Muscle of arm (tissue), 12 donors: ENCODE results near the gene VWF. TPM values are rescaled to one million over a fixed set of nuclear protein-coding genes. Genes with fewer than 3 reads are reported as not detected.

Experiments used
- DNase-seq: peaks from one replicate; pipeline ENCODE4 v3.0.0-alpha.2; 2013
- polyA plus RNA-seq, 12 donors: library from polyadenylated mRNA; unstranded; fragments of 120-200 nt; gene quantifications; one replicate each; pipeline ENCODE4 v1.2.1, GENCODE V29; 2013; ENCODE audit not compliant: insufficient read length in 12 of 12

Gene VWF
- polyA plus RNA-seq, 12 donors, result 49.1 to 67.9 (median 58.1) TPM; not detected in 1

DNA sequence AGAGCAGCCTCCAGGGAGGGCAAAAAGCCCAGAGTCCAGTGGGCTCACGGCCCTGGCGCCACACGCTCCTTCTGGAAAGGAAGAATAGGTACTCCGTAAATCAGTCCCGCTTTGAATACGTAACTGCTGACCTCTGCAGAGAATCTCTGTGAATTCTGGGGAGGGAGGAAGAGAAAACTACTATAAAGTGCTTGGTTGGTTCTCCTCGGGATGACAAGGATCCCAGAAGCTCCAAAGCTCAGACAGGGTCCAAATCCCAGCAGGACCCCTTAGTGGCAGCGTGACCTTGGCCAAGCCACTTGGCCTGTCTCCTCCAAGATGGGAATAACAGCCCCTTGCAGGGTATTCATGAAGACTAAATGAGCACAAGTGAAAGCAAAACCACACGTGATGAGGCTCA lies 211.1 kb downstream of the VWF start:
- no peak for DNase-seq

DNA sequence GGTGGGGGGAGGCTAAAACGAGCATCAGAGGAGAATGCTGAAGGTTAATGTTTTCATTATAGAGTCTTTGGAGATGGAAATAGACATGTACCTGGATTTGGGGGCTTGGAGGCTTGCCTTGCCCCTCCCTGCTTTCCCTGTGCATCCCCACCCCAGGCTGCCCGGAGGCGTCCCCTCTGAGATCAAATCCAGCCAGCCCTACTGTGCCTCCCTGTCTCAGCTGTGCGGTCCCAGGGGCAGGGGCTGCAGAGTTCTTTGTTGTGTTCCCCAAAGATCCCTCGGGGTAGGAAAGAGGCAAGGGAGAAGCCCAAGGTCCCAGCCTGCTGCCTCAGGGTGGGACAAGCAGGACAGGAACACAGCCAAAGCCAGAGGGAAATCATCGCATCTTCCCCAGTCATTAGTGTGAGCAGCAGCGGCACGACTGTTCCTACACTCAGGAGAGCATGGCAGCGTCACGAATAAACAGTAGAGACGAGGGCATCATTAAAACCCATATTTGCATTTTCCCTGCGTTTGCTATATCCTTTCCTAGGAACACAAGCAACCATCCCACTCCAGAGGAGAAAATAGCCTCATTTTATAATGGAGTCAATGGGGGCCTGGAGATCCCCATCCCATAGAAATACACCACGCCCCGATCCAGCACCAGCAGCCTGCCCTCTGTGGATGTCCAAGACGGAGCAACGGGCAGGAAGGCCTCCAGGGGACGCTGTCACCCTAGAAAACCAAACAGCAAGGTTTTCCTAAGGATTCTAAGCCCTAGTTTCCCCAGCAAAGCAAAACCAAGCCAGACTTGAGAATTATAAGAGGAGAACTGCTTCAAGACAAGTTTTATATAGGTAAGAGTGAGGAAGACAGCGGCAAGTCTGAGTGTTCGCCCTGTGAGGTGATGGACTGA lies 211.8 kb downstream of the VWF start:
- DNase-seq, result no peak

DNA sequence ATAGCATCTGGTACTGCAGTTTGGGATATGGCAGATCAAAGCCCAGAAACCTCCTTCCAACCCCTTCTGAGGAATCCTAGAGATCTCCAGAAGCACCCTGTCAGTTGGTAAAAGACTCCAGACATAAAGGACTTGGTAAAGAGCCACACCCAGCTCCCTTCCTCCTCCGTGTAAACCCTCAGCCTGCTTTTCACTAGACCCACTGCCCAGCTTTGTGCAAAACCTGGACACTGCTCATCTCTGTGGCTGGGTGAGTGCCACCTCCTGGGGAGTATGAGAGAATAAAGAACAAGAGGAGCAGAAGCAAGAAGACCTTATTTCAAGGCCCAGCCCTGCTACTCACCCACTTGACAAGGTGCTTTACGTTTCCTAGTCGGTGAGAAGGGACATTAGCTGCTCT lies 212.5 kb downstream of the VWF start:
- no peak for DNase-seq

DNA sequence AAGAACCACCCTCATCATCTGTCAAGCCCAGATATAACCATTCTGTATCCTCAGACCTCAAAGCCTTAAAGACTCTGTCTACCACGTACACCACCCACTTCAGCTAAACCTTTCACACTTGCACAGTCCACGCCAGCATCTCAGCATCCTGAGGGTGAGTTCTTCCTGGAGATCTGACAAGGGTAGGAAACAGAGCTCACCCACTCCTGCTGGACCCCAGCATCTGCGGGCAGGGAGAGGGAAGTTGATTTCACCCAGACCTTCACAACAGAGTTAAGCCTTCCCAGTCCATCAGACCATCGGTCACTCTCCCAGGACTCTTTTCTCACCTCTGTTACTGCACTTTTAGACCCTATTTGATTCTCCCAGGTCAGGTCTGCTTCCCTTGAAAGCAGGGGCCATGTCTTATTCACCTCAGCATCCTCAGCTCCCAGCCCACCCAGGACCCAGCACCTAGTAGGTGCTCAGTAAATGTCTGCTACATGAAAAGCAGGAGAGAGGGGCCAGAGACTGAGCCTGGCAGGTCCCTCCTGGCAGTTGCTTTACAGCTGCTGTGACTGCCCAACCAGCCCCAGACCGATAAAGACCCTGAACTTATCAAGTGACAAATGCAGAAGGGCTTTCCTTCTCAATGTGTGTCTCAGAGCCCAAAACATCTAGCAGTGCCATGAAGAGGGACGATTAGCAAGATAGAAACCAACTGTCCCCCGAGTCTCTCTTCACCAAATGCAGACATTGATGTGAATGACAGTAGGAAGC lies 213.5 kb downstream of the VWF start:
- no peak for DNase-seq

DNA sequence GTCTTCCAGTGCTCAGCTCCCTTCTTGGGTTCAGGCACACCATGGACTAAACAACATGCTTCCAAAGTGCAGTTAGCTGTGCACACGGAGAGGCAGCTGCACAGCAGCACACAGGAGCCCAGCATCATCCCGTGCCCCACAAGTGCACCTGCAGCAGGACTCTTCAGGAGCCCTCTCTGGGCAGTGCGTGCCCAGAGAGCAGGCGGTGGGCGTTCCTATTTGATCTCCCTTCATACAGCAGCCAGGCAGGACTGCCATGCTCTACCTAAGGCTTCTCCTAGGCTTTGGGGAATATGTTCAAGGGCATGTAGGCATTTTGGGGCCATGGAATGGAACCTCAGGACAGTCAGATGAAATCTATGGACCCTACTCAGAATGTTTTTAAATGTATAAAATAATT lies 214.9 kb downstream of the VWF start:
- no peak for DNase-seq

DNA sequence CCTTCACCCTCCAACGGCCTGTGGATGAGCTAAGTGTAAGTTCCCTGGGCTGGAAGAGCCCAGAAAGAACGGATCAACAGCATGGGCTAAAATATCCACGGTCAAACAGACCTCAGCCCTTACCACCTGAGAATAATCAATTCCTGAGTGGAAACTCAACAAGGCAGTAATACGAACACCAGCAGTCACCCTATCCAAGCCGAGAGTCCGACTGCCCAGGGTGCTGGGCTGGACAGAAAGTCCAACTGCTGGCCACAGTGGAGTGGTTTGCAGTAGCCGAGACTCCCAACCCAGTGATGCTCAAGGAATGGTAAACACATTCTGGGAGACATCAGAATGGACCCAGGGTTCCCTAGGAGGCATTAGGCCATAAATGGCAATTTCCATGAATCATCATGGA lies 216.2 kb downstream of the VWF start:
- no peak for DNase-seq

DNA sequence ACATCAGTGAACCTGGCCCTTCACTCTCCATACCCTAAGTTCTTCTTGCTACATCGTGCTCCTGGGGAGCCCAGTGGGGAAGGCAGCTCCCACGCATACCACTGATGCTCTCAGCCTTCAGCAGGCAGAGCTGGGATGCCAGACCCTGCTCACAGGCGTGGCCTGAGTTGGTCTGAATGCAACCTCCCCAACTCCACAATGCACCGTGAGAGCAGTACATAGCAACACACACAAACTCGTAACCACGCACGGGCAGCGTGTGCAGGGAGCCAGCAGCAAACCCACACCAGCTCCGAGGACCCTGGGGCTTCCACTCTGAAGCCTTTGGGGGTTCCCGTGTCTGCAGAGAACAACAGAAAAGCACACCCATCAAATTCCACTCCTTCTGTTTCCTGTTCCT lies 216.7 kb downstream of the VWF start:
- DNase-seq, result no peak

DNA sequence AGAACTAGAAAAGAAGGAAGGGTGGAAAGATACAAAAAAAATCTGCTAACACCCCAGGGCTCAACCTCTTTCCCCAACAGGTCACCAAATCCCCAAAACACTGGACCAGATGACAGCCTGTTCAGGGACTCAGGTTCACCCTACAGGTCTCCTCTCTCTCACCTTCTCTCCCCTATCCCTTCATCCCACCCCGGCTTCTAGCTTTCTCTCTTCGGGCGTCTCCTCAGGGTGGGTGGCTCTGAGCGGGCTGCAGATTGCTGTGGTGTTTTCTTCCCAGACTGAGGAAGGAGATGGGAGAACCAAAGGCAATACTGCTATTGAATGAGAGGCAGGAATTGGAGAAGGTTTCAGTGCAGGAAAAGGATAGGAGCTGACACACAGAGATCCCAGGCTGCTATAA lies 218.7 kb downstream of the VWF start:
- no peak for DNase-seq

DNA sequence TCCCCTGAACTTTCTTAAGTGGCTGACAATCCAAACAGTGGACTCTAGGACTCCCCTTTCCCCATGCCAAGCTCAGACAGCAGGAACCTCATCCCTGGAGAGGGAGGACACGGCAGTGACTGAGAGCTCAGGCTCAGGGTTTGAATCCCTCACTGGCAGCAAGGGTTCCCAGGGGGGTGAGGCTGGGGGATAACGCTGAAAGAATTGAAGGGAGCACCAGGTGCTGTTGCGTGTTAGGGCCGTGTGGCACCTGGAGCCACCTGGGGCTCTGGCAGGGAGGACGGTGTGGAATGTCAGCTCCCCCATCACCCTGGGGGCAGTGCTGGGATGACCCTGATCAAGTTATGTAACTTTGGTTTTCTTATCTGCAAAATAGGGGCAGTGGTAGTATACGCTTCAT lies 219.5 kb downstream of the VWF start:
- DNase-seq, result no peak

DNA sequence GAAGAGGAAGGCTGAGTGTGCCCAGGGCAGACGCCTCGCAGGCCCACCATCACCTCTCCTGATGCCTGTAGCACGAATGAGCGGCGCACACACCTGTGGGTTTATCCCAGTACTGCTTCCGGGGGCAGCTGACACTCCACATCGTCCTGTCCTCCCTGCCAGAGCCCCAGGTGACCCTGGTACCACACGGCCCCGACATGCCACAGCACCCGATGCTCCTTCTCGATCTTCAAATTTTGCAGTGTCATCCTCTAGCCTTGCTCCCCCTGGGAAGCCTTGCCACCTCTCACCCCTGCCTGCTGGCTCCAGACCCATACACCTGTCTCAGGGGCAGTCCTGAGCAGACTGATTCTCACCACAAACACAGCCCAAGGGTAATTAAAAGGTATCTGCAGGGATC lies 220.0 kb downstream of the VWF start:
- DNase-seq, result no peak

DNA sequence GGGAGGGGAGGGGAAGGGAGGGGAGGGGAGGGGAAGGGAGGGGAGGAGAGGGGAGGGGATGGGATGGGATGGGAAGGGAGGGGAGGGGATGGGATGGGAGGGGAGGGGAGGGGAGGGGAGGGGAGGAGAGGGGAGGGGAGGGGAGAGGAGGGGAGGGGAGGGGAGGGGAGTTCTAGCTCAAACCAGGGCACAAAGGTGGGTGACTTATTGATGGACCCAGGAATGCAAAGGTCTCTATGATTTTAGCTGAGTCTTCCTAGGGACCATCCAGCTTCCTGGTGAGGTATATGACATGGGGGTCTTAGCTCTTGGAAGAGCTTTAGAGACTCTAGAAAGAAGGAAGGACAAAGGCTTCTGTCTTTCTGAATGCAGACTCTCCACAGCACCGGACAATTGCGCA lies 221.7 kb downstream of the VWF start:
- DNase-seq, result no peak

DNA sequence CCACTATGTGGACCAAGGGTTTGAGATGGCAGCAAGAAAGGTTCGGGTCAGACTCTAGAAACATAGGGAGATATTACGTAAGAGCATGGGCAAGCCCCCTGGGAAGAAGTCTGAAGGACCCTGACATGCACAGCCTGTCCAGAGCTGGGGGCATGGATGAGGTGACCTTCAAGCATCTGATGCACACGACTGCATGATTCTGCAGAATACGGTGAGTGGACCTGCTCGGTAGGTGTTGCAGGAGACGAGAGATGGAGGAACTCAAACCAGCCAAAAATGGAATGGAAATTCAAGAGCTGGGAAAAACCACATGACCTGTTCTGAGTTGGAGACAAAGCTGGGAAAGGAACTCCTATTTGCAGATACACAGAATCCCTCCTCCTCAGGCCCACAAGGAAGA lies 223.1 kb downstream of the VWF start:
- DNase-seq, result no peak

DNA sequence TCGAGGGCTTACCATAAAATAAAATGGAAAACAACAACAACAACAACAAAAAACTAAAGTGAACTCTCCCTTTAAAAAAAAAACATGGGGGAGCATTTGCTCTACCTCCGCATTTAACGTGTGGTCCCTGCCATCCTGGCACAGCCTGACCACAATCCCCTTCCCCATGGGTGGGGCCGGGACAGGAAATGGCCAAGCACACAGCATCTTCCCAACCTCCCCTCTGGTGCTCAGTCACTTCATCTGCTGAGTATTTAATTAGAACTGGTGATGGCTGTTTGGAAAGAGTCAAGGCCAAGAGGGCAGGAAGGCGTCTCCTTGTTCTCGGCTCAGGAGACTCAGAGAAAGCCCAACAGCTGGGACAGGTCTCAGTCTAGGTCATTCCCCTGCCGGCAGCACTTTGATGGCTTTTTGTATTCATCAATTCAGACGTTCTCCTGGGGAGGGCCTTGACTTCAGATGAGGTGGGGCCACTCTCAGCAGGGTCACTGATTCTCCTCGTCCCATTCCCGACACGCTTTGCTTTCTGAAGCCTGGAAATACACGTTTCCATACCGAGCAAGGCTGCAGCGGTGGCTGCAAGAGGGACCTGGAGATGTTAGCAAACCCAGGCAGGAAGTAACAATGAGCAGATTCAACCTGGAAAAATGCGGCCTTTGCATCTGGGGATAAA lies 223.8 kb downstream of the VWF start:
- DNase-seq, result no peak

DNA sequence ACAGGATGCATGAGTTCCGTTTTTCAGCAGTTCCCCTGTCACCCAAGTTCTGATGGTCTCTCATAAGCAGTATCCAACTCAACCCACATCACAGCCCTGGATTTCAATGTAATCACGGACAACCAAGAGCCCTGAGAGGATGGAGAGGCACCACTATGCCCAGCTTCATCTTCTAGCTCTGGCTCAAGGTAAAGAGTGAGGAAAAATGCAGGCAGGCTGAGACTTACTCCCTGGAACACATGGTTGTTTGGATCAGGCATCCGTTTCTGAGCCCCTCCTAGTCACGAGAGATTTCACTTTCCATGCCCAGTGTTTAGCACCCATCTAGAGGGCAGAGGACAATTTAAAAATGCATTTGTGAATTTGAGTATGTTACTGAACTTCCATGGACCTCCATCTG lies 224.4 kb downstream of the VWF start:
- DNase-seq, result no peak

DNA sequence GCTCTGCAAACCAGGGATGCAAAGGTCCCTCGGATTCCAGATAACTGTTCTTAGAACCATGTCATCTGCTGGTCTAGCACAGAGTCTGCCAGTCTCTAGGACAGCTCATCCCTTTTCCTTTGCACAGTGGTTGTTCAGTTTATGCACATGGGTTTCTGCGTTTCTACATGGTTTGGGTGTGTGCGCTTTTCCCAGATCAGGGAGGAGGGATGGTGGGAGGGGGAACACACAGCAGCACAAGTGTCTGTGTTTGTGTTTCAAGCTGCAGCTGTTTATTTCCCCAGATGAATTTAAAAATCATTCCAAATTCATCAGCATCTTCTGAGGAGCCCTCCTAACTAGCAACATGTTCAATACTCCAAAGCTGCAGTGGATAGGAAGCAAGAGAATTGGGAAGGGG lies 224.8 kb downstream of the VWF start:
- no peak for DNase-seq

DNA sequence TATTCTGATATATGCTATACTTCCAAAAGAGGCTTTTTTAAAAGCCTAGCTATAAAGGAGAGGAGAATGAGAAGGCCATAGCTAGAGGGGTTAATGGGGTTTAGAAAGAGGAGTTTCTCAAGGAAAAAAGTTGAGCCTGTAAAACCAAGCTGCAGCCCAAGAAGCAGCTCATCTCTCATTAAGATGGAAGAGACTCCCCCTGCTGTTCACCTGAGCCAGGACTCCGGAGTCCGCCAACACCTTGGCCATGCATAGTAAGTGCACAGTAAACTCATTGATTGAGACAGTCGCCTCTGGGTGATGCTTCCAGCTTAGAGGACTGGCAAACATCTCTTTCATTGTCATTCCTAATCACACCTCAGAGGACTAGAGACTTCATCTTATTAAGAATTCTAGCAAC lies 225.6 kb downstream of the VWF start:
- DNase-seq, result no peak

Other genes starting within 250 kb of the VWF start
- gene ANO2, start 179.4 kb downstream of the VWF start, polyA plus RNA-seq, result 1 to 10 TPM in 10 of 12 donors, not detected in 2; 2.6 to 5.3 (median 4.5) TPM
- gene CD9, start 75.7 kb upstream of the VWF start, polyA plus RNA-seq, result 100 to 1,000 TPM in 3 of 12 donors, 10 to 100 TPM in 8, not detected in 1; 52.2 to 191 (median 59.8) TPM
- gene PLEKHG6, start 186.0 kb upstream of the VWF start, polyA plus RNA-seq, result 1 to 10 TPM in 6 of 12 donors, under 1 TPM in 4, not detected in 2; 0.36 to 5.3 (median 1.1) TPM
- gene TNFRSF1A, start 217.4 kb upstream of the VWF start, polyA plus RNA-seq, result 100 to 1,000 TPM in 1 of 12 donors, 10 to 100 TPM in 10, not detected in 1; 58.7 to 132 (median 70.6) TPM